OCI-LY1 (cell line): Measurements from ENCODE around the gene TP53I3.

Source experiments
- H2AFZ ChIP-seq: fragments of 200-600 bp; sonication (generic), shearing (Covaris generic); 2 replicates; pipeline ENCODE4 v1.6.0; 2014; ENCODE audit warnings: antibody characterized with exemption, mild to moderate bottlenecking, low read length
- H3F3A ChIP-seq: fragments of 200-600 bp; sonication (generic), shearing (Covaris generic); 2 replicates; pipeline ENCODE4 v1.6.0; 2014; ENCODE audit warnings: mild to moderate bottlenecking, antibody characterized with exemption, low read length, moderate library complexity; ENCODE audit not compliant: insufficient read depth
- H3K27ac ChIP-seq: fragments of 200-600 bp; sonication (generic); 2 replicates; pipeline ENCODE4 v1.5.1; 2014; ENCODE audit warnings: low read length, mixed run types, mild to moderate bottlenecking, low read depth; ENCODE audit not compliant: poor library complexity, severe bottlenecking
- H3K27me3 ChIP-seq: fragments of 200-600 bp; sonication (generic); 2 replicates; pipeline ENCODE4 v1.6.0; 2014; ENCODE audit warnings: antibody characterized with exemption, mild to moderate bottlenecking, low read length, moderate library complexity; ENCODE audit not compliant: insufficient read depth
- H3K36me3 ChIP-seq: fragments of 200-600 bp; sonication (generic); 2 replicates; pipeline ENCODE4 v1.6.1; 2014; ENCODE audit warnings: mild to moderate bottlenecking, antibody characterized with exemption, low read length, moderate library complexity, mixed read lengths; ENCODE audit not compliant: insufficient read depth
- H3K4me1 ChIP-seq: fragments of 200-600 bp; sonication (generic); 2 replicates; pipeline ENCODE4 v1.5.1; 2014; ENCODE audit warnings: mild to moderate bottlenecking, low read length, moderate library complexity; ENCODE audit not compliant: insufficient read depth, severe bottlenecking
- H3K4me2 ChIP-seq: fragments of 200-600 bp; sonication (generic), shearing (Covaris generic); 2 replicates; pipeline ENCODE4 v1.6.1; 2014; ENCODE audit warnings: low read length
- H3K4me3 ChIP-seq: fragments of 200-600 bp; sonication (generic); 2 replicates; pipeline ENCODE4 v1.5.1; 2014; ENCODE audit warnings: low read length, low read depth, mild to moderate bottlenecking, mixed read lengths; ENCODE audit not compliant: poor library complexity, severe bottlenecking
- H3K79me2 ChIP-seq: fragments of 200-600 bp; shearing (Covaris generic); 2 replicates; pipeline ENCODE4 v1.6.1; 2016; ENCODE audit warnings: mixed run types, low read length, mixed read lengths; ENCODE audit not compliant: insufficient read depth
- H3K9ac ChIP-seq: fragments of 200-600 bp; sonication (generic), shearing (Covaris generic); 2 replicates; pipeline ENCODE4 v1.6.1; 2014; ENCODE audit warnings: mild to moderate bottlenecking, low read length, mixed read lengths
- H3K9me2 ChIP-seq: fragments of 200-600 bp; sonication (generic), shearing (Covaris generic); 2 replicates; pipeline ENCODE4 v1.6.1; 2014; ENCODE audit warnings: low read depth, mild to moderate bottlenecking, low read length, mixed read lengths
- H3K9me3 ChIP-seq: fragments of 200-600 bp; shearing (Covaris generic); 2 replicates; pipeline ENCODE4 v1.6.1; 2014; ENCODE audit warnings: low read length, mixed read lengths
- H4K20me1 ChIP-seq: fragments of 200-600 bp; sonication (generic), shearing (Covaris generic); 2 replicates; pipeline ENCODE4 v1.6.0; 2016; ENCODE audit warnings: mild to moderate bottlenecking, low read length; ENCODE audit not compliant: insufficient read depth
- CTCF ChIP-seq: fragments of 200-600 bp; sonication (generic), shearing (Covaris generic); IDR thresholded peaks from 2 replicates; pipeline ENCODE4 v1.5.1; 2017; ENCODE audit warnings: mild to moderate bottlenecking, antibody characterized with exemption, low read length, moderate library complexity, mixed read lengths
- EZH2 ChIP-seq: fragments of 200-600 bp; sonication (generic), shearing (Covaris generic); IDR thresholded peaks from 2 replicates; pipeline ENCODE4 v1.8.0; 2017; ENCODE audit warnings: borderline replicate concordance, mixed run types, mild to moderate bottlenecking, antibody characterized with exemption, low read length, moderate library complexity, mixed read lengths

TP53I3 gene

DNA sequence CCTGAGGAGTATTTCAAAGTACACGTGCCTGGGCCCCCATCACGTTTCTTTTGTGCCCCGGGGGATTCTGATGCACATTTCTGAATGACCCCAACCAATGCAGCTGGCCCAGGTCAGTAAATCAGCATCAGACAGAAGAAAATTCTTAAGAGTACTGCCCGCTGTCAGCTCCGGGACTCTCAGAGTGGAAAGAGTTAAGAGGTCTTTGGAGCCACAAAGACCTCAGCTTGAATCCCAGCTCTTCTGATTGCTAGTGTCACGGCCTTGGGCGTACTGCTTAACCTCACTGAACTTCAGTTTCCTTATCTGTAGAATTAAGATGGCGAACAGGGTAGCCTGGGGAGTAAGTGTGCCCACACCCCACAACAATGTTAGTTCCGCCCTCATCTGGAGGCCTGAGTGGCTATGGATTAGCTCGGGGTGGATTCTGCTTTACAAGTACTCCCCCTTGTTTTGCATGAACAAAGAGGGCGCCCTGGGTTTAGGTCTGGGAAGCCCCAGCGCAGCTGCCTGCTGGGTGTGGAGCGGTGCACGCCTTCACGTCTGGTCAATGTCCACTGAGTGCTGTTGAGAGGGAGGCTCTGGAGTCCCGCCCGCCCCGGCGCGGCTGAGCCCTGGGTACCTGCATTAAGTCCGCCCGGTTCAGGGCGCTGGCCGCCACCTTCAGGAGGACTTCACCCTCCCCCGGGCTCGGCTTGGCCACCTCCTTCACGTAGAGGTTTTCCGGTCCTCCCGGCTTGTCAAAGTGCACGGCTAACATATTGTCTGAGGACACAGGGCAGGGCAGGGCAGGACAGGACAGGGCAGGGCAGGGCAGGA is 858 bp downstream of the TP53I3 start:
- Histone ChIP-seq H2AFZ (peak overlapping the region; percentile 60), H3K4me3 (peak overlapping the region; percentile 65), H3K9ac (peak overlapping the region; percentile 64), H3K79me2 (no peaks in the 10 kb centered on the region), H3K36me3 (no peaks in the 10 kb centered on the region), H3F3A (no peaks in the 10 kb centered on the region), H3K4me1 (peaks cover 18% of the 10 kb centered on the region), H3K27ac (peak overlapping the region; percentile 66), H3K27me3 (no peaks in the 10 kb centered on the region), H4K20me1 (no peaks in the 10 kb centered on the region), H3K9me2 (no peaks in the 10 kb centered on the region), H3K9me3 (no peaks in the 10 kb centered on the region), H3K4me2 (peak overlapping the region; percentile 71)
- TF ChIP-seq EZH2 (no peak), CTCF (no peak)

DNA sequence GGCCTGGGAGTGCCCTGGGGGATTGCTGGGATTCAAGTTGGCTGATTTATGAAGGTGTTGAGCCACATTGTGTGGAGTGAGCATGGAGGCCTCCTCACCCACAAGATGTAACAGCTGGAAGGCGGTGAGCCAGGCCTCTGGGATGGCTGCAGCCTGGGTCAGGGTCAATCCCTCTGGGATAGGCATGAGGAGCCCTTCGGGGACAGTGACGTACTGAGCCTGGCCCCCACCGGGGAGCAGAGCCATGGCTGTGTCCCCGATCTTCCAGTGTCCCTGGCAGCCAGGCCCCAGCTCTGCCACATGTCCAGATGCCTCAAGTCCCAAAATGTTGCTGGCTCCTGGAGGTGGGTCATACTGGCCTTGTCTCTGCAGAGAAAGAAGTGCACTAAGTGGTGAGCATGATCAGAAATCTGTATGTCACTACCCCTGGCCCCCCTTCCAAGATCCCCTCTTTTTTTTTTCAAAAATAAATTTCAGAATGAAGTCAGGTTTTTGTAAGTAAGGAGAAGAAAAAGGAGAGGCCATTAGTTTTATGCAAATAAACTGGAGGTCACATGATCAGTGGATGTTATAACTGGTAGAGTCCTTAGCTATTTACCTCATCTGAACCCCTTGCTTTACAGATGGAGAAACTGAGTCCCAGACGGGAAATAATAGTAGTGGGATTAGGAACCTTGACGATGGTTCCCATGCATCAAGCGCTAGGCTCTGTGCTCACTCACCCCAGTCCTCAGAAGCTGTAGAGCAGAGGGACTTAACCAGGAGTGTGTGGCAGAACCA is 1.7 kb downstream of the TP53I3 start:
- Histone ChIP-seq H3K79me2 (no peaks in the 10 kb centered on the region), H3K4me1 (peaks cover 18% of the 10 kb centered on the region), H2AFZ (peak overlapping the region; percentile 60), H3K4me2 (peak overlapping the region; percentile 71), H3K36me3 (no peaks in the 10 kb centered on the region), H4K20me1 (no peaks in the 10 kb centered on the region), H3K9ac (peak overlapping the region; percentile 64; the same call in 1 of the 2 replicates), H3K9me2 (no peaks in the 10 kb centered on the region), H3K27ac (peak overlapping the region; percentile 66), H3K27me3 (no peaks in the 10 kb centered on the region), H3F3A (no peaks in the 10 kb centered on the region), H3K9me3 (no peaks in the 10 kb centered on the region), H3K4me3 (peak overlapping the region; percentile 65)
- no peak for TF ChIP-seq EZH2
- no peak for TF ChIP-seq CTCF

- no peaks in the 10 kb centered on the region for H3K36me3 ChIP-seq
- H3K4me1 ChIP-seq, result peaks cover 27% of the 10 kb centered on the region
- TF ChIP-seq CTCF, result no peak
- TF ChIP-seq EZH2, result no peak
- no peak overlapping the region for H2AFZ ChIP-seq
- no peaks in the 10 kb centered on the region for H3K9me2 ChIP-seq
- no peaks in the 10 kb centered on the region for H3F3A ChIP-seq
- H3K27me3 ChIP-seq, result no peaks in the 10 kb centered on the region
- peaks cover 2% of the 10 kb centered on the region for H3K79me2 ChIP-seq
- H3K9me3 ChIP-seq, result no peaks in the 10 kb centered on the region
- no peak overlapping the region for H3K4me2 ChIP-seq
- H3K9ac ChIP-seq, result no peak overlapping the region
- no peak overlapping the region for H3K27ac ChIP-seq
- H4K20me1 ChIP-seq, result no peaks in the 10 kb centered on the region
- no peak overlapping the region for H3K4me3 ChIP-seq
Measured at GRCh38 chr2:24080701-24081100, 3.9 kb downstream of the TP53I3 start.
